NCI-H510A (cell line): ENCODE results near the gene NR5A1.

Source experiments
- DNase-seq: peaks from one replicate; lab custom pipeline; 2025; lab: John Stamatoyannopoulos, UW

Gene NR5A1

DNA sequence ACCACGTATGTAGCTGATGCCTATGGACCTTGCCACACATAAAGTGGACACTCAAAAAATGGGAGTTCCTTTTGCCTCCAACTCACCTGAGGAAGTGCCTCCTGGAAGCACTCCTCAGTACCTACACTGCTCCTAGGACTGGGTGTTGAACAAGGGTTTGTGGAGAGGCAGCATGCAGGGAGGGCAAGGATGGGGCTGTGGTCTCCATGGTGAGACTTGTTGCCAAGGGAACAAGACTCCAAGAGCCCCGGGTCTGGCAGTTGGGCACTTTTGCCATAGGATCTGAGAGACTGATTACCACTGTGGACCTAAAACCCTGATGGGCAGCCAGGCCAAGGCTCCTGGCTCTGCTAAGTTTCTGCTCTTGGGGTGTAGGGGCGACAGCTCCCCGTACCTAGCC lies 6.9 kb upstream of the NR5A1 start:
- DNase-seq, result no peak

DNA sequence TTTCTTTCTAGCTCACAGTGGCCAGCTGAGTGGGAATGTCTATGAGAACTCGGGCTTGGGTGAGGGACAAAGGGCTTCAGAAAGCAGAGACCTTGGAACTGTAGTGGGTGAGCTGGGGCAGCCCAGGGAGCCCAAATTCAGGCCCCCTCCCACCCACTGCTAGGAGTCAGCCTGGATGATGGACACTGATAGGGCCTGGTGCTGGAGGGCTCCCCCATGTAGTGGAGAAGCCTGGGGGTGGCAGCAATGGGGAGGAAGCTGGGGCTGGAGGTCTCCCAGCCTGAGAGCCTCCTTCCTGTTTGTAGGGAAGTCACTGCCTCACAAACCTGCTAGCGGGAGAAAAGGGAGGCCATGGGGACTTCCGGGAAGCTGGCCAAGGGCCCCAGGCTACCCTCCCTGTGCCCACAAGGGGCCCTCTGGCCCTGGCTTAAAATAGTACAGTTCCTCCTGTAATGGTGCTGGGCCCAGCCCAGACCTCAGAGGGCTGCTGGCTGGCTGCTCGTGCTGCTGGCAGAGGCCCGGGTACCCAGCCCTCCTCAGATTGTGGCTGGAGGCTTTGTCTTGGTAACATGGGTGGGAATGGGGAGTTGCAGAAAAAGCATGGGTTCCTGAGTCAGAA lies 6.3 kb upstream of the NR5A1 start:
- DNase-seq, result no peak

DNA sequence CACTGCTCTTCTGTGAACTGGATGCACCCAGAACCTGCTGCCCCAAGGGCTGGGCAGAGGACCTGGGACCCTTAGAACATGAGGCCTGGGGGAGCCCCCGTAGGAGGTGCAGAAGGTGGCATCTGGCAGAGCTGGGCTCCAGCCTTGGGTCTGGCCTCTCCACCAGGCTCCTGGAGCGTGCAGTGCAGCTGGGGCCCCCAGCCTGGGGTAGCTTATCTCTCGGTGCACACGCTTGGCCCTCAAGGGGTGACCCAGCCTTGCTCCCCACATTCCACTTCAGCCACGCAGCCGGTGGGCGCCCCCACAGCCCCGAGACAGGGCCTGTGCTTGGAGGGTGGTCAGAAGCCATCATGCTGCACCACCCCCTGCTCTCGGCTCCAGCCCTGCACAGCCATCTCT lies 5.6 kb upstream of the NR5A1 start:
- no peak for DNase-seq

DNA sequence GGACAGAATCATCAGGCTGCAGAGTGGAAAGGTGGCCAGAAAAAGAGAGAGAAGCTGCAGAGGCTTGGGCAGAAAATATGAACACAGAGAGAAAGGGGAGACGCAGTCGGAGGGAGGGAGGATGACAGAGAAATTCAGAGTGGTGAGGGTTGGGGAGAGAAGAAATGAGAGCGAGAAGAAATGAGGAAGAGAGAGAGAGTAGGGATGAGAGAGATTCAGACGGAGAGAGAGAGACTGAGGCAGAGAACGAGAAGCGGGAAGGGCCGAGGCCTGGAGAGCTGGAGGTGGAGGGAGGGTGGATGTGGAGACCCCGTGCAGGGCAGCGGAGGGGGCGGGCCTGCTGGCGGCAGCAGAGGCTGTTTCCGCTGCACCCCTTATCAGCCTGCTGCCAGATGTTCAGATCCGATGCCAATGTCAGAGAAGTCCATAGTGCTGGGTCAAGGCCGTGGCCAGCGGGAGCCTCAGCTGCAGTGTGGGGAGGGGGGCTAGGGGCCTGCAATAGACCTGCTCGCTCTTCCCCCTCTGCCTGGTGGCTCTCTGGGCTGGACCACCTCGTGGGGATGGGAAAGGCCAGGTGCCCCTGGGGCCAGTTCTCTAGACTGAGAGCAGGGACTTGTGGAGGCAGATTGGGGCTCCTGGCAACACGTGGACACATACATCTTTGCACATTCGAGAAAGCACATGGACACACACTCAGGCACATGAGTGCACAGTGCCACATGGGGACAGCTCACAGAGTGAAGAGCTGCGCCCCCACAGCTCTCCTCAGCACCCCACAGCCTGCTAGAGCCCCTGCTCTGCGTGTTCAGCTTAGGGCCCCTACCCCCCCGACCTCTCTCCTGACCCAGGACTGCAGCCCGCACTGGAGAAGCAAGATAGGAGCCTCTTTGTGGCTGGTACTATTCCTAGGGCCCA lies 4.9 kb upstream of the NR5A1 start:
- no peak for DNase-seq

DNA sequence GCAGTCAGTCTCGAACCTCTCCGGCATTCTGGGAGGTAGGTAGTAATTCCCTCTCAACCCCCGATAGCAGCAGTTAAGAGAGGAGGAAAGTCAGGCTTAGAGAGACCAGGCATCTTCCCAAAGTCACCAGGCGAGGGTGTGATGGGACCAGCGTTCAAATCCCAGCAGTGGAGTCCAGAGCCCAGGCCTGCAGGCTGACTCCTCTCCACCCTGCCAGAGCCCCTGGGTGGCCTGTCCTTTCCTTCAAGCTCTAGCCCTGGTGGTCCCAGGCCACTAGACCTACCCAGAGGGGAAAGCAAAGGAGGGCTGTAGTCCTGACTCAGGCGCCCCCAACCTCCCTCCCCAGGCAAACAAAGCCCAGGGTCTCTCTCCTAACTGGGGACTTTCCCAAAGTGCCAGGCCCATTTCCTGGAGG lies 4.2 kb upstream of the NR5A1 start:
- DNase-seq, result no peak

DNA sequence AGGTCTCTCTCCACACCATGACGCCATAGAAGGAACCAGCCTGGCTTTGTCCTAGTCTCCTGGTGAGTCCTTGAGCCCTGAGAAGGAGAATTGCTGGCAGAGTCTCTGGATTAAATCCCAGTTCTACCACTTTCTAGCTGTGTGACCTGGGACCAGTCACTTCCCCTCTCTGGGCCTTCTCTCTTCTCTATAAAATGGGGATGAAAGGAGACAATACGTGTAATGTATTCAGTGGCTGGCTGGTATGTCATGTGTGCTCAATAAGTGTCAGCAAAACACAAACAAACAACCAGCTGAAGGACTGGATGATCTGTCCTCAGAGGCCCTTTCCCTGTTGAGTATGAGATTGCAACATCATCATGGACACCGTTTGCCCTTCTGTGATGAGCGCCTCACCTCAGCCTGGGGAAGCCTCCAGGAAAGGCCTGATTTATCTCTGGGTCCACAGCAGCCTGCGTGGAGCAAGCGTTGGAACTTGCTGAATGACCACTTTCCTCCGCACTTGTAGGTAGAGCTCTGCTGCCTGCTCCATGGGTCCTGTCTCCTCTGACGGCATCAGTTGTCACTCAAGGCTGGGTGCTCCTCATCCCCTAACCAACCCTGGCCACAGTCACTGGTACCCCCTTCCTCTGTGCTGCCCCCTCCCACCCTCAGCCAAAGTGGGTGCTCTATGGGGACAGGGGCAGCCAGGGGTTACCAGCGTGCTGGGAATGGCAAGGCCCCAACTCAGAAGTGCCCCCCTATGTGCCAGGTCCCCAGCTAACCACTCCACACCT lies 3.6 kb upstream of the NR5A1 start:
- DNase-seq, result no peak

DNA sequence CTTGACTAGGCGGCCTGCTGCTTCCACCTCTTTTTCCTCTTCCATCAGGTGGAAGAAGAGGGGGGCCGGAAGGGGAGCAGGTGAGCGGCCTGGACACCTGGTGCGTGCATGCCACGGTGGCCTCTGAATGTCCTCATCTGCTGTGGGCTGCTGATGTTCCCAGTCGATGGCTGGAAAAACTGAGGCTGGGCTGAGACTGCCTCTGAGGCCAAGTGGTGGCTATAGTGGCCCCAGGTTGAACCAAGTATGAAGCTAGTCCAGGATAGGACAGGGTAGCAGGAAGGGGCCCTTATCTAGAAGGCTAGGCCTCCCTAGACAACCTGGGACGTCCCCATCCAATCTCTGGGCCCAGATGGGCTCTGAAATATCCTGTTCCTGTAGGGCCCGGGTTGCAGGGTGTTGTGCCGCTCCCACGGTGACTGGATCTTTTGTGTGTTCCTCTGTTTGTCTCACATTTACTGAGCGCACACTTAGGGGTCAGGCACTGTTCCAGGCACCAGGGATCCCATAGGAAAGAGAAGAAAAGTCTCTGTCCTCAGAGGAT lies 753 bp upstream of the NR5A1 start:
- DNase-seq, result no peak

DNA sequence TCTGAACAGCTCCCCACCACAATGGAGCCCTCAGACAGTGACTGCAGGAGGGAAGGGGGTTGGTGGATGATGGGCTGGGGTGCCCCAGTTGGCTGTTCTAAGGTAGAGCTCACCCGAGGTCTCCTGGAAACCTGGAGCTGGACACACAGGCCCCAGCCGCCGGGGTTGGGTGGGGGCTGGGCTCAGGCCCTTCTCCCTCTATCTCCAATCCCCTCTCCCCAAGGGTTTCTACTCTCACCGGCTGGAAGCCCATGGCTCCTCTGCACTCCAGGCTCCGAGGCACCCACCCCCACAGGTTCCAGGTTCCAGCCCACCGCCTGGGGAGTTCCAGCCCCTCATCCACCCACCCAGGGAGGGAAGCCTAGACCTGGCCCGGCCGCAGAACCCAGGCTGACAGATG lies 766 bp downstream of the NR5A1 start:
- no peak for DNase-seq

DNA sequence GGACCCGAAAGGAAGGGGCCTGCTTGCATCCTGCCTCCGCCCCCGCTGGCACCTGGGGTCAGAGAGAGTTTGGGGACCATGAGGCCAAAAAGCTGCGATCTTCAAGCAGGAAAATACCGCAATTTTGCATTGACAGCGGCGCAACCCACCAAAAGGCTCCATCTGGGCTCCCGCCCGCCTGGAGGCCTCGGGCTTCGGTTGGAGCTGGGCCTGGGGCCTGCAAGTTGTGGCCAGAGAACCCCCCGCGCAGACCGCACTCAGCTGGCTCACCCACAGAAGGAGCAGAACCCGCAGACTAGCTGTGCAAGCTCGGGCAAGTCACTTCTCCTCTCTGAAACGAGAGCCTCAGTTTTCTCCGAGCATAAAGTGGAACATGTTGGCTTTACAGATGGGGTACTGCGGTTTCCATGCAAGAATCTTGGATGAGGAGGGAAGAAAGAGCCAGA lies 1.3 kb downstream of the NR5A1 start:
- DNase-seq, result no peak

DNA sequence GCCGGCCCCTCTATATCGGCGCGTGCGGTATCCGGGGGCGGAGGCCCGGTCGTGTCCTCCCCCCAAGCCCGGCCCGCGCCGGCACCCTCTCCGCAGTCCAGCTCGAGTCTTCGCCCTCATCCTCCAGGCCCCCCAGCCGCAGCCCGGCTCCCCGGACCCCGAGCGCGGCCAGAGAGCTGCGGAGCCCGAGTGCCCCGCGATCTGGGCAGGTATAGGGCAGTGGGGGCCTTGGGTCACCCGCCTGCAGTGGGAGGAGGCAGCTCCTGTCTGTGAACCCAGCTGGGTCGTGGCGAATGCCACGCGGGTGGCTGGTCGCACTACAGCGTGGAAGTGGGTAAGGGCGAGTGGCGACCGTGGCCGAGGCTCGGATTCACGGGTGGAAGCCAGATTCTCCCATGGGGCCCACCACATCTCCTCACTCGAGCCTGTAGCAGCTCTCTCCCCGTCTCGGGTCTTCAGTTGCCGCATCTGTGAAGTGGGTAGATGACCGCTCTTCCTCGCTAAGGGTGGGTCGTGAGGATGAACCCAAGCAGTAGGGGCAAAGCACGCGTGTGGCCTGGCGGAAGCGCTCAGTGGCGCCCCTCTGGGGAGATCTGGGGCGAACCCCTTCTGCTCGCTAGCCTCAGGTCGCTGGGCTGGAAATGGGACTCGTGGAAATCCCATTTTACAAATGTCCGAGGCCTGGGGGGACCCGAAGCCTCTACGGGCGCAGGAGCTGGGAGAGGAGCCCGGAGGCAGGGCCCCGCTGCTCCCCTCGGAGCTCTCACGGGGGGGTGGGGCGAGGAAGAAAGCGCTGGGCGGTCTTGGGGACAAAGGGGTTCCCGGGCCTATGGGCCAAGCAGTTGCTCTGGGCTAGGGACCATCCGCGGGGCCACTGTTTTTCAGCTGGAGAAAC lies 1.9 kb downstream of the NR5A1 start:
- DNase-seq, result no peak

DNA sequence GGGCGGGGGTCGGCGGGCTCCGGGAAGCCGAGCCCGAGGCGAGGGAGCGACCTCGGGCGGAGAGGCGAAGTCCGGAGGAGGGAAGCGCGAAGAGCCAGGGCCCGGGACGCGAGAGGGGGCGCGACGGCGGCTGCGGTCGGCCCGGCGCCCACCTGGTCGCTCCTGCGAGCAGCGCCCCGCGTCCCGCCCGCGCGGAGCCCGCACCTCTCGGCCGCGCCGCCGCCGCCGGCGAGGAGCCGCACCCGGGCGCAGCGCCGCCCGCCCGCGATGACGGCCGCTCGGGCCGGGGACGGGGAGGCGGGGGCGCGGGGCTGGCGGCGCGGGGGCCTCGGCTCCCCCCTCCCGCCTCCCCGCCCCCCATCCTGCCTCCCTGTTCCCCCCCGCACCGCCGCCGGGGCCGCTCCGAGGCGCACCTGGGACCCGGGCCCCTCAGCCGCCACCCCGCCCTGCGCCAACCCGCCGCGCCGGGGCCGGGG lies 2.6 kb downstream of the NR5A1 start:
- DNase-seq, result no peak

DNA sequence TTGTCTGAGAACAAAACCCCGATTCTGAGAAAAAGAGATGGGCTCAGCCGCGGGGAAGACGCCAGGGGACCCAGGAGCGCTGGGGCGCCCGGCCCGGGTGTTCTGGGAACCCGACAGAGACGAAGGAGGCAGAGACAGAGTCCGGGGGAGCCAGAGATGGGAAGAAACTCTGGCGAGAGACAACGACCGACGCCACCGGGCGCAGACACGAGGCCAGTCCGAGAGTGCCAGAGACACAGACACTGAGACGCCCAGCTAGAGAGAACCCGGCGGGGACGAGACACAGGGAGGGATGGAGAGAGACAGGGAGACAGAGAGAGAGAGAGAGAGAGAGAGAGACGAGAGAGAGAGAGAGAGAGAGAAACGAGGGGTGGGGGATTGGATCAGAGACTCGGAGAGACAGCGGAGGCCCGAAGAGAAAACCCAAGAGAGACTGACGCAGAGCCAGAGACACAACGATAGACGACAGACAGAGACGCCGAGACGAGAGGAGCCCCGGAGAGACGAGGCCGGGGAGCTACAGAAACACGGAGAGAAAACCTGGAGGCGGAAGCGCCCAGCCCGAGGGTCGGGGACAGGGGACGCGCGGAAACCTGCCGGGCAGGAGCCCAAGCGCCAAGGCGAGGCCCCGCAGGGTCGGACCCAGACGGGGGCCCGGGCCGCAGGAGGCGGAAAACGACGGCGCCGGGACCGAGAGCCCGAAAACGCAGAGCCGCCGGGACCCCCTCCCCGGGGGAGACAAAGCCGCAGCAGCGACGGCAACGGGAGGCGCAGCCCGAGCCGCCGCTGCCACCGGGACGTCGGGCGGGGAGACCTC lies 3.3 kb downstream of the NR5A1 start:
- DNase-seq, result no peak

DNA sequence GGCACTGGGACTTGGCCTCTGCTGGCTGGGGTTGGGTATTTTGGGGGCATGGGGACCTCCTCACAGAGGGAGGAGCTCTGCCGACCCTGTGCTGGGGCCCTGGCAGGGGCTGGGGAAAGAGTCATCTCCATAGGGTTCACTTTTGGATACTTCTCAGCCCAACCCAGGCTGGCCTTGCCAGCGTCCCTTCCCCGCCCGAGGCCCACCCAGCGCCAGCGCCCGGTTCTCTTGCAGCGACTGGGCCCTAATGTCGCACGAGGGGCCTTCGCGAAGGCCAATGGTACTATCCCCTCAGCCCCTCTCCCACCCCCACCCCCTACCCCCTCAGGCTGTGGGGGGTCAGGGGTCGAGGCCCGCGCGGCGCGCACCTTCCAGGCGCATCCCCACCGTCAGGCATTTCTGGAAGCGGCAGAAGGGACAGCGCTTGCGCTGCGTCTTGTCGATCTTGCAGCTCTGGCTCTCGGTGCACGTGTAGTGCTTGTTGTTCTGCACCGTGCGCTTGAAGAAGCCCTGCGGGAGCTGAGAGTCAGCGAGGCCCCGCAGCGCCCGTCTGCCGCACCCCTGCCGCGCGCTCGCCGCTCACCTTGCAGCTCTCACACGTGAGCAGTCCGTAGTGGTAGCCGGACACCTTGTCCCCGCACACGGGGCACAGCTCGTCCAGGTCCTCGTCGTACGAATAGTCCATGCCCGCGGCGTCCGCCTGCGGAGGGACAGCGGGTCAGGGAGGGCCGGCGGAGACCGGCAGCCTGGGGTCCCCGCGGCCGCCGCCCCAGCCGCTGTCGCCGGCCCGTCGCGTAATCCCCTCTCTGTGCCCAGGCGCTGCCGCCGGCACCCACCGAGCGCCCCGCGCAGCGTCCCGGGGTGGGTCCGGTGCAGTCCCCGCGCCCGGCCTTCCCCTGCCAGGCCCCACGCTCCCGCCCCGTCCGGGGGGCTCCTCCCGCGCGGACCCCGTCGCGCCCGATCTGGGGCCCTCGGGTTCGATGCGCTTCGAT lies 4.2 kb downstream of the NR5A1 start:
- no peak for DNase-seq

DNA sequence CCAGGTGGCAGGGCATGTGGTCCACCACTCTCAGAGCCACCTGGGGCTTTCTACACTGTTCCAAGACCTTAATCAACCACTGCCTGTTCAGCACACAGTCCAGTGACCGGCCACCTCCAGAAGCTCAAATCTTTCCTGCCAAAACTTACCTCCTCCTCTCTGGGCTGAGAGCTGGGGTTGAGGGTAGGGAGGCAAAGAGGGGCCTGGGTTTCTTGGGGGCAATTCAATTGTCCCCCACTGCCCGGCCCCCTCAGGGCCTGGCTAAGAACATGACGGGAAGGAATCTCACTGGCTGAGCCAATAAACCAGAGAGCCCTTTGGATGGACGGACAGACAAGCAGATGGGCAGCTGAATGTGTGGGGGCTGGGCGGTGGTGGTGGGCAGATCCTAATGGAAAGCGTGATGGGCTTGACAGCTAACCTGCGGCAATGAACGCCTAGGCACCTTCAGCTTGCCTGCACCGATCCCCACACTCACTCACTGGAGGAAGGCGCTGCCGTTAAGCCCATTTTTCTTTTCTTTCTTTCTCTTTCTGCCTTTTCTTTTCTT lies 5.4 kb downstream of the NR5A1 start:
- no peak for DNase-seq

DNA sequence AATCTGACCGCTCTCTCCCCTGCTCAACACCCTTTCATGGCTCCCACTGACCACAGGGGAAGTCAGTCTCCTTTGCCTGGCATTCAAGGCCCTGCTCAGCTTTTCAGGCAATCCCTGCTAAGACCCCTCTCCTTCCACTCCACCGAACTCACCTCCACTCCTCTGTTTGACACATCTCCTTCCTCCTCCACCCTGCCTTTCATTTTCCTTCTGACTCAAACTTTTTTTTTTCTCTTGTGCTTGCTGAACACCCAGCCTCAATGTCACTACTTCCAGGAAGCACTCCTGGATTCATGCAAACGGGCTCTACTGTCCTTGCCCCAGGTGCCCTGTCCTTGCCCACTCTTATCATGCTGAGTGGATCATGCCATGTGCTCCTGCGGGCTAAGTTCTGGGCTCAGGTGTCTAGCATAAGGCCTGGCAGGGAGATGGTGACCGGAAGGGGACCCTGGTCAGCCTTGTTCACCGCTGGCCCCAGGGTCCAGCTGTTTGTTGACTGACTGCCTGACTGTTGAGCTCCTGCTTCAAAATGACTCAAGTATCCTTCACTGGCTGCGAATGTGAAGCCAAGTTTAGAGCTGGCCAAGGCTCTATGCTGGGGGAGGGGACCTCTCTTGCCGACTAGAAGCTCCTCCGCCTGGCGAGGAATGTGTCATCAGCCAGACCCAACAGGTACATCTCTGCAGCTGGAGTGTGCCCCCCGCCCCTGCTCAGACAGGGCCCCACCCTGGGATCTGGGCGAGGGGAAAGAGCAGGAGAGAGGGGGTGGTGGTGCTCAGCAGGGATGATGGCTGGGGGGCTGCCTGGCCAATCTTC lies 6.2 kb downstream of the NR5A1 start:
- no peak for DNase-seq

DNA sequence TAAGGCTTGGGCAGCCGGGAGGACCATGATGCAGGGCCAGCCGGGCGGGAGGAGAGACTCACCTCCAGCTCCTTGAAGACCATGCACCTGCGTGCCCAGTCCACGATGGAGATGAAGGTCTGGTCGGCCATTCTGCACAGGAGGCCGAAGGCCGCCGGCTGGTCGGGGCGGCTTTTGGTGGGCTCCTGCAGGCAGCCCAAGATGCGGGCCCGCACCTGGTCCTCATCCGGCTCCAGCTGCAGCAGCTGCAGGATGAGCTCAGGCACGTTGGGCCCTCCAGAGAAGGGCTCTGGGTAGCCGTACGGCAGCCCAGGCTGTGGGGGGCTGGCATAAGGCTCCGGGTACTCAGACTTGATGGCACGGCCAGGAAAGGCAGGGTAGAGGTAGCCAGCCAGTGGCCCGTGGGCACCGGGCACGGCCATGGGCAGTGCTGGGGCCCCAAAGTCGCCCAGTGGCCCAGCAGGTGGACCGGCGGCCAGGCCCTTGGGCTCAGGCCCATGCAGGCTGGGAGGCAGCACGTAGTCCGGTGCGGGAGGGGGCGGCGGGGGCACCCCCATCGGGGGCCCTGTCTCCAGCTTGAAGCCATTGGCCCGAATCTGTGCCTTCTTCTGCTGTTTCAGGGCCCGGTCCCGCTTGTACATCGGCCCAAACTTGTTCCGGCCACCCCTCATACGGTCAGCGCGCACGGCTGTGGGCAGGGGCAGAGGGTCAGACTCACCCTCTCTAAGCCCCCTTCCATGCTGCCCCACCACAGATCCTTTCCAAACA lies 7.0 kb downstream of the NR5A1 start:
- DNase-seq, result no peak

DNA sequence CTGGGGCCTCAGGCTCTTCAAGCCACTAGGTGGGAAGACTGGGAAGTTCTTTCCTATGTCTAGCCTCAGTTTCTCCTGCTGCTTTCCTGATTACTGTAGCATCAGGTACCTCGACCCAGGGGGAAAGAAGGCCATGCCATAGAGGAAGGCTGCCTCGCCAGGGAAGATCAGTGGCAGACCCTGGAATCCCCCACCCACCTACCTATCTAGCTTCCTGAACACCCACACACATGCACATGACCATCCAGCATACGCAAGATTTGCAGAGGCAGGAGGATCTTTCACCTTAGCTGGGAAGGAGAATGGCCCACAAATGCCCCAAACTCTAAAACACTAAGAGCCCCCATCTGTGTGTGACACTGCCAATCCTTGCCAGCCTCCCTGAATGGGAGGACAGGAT lies 8.0 kb downstream of the NR5A1 start:
- DNase-seq, result no peak
